Neutrophil (primary cell): Measurements from ENCODE around the gene SMAD6.

Source experiments
- H3K27ac ChIP-seq: fragments of 200-600 bp; sonication (generic); 2 replicates; pipeline ENCODE4 v1.5.1; 2016; ENCODE audit warnings: mild to moderate bottlenecking, moderate library complexity
- H3K27me3 ChIP-seq: fragments of 200-600 bp; sonication (generic); 2 replicates; pipeline ENCODE4 v1.6.0; 2016; ENCODE audit warnings: mild to moderate bottlenecking
- H3K36me3 ChIP-seq: fragments of 200-600 bp; sonication (generic); 2 replicates; pipeline ENCODE4 v1.5.1; 2017
- H3K4me1 ChIP-seq, 2 experiments: fragments of 200-600 bp in 1 of 2; sonication (generic) in 1 of 2; 1 replicate in 1 of 2; 2 replicates in 1 of 2; pipeline versions ENCODE4 v1.5.1 to v1.6.1; 2013 to 2016; ENCODE audit warnings: low read depth in 1 of 2, low read length in 1 of 2, mild to moderate bottlenecking in 1 of 2, moderate library complexity in 1 of 2; ENCODE audit not compliant: control insufficient read depth in 1 of 2, insufficient read depth in 1 of 2
- H3K4me3 ChIP-seq, 2 experiments: fragments of 200-600 bp in 1 of 2; sonication (generic) in 1 of 2; 1 replicate in 1 of 2; 2 replicates in 1 of 2; pipeline ENCODE4 v1.5.1; 2013 to 2016; ENCODE audit warnings: low read depth in 1 of 2, low read length in 1 of 2, mild to moderate bottlenecking in 1 of 2, moderate library complexity in 1 of 2
- H3K9me3 ChIP-seq: fragments of 200-600 bp; sonication (generic); 2 replicates; pipeline ENCODE4 v1.5.1; 2016
- TF ChIP-seq, protein P1 (sequence below): fragments of 200-600 bp; sonication (generic); IDR thresholded peaks from 2 replicates; pipeline ENCODE4 v1.5.1; 2016; ENCODE audit warnings: antibody characterized with exemption

SMAD6 gene

DNA sequence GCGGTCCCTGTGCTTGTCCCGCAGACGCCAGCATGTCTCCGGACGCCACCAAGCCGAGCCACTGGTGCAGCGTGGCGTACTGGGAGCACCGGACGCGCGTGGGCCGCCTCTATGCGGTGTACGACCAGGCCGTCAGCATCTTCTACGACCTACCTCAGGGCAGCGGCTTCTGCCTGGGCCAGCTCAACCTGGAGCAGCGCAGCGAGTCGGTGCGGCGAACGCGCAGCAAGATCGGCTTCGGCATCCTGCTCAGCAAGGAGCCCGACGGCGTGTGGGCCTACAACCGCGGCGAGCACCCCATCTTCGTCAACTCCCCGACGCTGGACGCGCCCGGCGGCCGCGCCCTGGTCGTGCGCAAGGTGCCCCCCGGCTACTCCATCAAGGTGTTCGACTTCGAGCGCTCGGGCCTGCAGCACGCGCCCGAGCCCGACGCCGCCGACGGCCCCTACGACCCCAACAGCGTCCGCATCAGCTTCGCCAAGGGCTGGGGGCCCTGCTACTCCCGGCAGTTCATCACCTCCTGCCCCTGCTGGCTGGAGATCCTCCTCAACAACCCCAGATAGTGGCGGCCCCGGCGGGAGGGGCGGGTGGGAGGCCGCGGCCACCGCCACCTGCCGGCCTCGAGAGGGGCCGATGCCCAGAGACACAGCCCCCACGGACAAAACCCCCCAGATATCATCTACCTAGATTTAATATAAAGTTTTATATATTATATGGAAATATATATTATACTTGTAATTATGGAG is 79.1 kb downstream of the SMAD6 start:
- no peaks in the 10 kb centered on the region for H3K27me3 ChIP-seq
- no peaks in the 10 kb centered on the region for H3K9me3 ChIP-seq
- no peaks in the 10 kb centered on the region for H3K4me1 ChIP-seq
- H3K4me3 ChIP-seq = no peak overlapping the region
- TF ChIP-seq, protein P1, sequence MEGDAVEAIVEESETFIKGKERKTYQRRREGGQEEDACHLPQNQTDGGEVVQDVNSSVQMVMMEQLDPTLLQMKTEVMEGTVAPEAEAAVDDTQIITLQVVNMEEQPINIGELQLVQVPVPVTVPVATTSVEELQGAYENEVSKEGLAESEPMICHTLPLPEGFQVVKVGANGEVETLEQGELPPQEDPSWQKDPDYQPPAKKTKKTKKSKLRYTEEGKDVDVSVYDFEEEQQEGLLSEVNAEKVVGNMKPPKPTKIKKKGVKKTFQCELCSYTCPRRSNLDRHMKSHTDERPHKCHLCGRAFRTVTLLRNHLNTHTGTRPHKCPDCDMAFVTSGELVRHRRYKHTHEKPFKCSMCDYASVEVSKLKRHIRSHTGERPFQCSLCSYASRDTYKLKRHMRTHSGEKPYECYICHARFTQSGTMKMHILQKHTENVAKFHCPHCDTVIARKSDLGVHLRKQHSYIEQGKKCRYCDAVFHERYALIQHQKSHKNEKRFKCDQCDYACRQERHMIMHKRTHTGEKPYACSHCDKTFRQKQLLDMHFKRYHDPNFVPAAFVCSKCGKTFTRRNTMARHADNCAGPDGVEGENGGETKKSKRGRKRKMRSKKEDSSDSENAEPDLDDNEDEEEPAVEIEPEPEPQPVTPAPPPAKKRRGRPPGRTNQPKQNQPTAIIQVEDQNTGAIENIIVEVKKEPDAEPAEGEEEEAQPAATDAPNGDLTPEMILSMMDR = no peak
- no peak overlapping the region for H3K27ac ChIP-seq
- H3K36me3 ChIP-seq = no peaks in the 10 kb centered on the region

DNA sequence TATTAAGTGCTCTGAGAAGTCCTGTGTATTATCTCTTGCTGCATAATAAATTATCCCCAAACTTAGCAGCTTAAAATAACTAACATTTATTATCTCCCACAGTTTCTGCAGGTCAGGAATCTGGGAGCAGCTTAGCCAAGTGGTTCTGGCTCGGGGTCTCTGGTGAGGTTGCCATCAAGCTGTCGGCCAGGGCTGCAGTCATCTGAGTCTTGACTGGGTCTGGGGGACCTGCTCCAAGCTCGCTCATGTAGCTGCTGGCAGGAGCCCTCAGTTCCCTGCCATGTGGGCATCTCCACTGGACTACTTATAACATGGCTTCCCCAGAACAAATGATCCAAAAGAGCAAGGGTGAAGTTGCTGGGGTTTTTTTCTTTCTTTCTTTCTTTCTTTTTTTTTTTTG is 80.7 kb downstream of the SMAD6 start:
- Histone ChIP-seq H3K27ac (no peak overlapping the region), H3K4me3 (no peak overlapping the region), H3K36me3 (no peaks in the 10 kb centered on the region), H3K4me1 (no peaks in the 10 kb centered on the region), H3K9me3 (no peaks in the 10 kb centered on the region), H3K27me3 (no peaks in the 10 kb centered on the region)
- TF ChIP-seq, protein P1 = no peak

DNA sequence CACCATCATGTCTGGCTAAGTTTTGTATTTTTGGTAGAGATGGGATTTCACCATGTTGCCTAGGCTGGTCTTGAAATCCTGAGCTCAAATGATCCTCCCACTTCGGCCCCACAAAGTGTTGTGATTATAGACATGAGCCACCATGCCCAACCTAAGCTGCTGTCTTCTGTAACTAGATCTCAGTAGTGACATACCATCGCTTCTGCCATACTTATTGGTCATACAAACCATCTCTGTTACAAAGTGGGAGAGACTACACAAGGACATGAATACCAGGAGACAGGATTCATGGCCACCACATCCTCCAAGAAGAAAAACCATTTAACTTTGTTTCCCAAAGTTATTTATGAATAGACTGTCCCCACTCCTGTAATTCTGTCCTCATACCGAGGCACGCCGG is 81.3 kb downstream of the SMAD6 start:
- Histone ChIP-seq H3K36me3 (no peaks in the 10 kb centered on the region), H3K9me3 (no peaks in the 10 kb centered on the region), H3K4me3 (no peak overlapping the region), H3K4me1 (no peaks in the 10 kb centered on the region), H3K27ac (no peak overlapping the region), H3K27me3 (no peaks in the 10 kb centered on the region)
- TF ChIP-seq, protein P1 = no peak

DNA sequence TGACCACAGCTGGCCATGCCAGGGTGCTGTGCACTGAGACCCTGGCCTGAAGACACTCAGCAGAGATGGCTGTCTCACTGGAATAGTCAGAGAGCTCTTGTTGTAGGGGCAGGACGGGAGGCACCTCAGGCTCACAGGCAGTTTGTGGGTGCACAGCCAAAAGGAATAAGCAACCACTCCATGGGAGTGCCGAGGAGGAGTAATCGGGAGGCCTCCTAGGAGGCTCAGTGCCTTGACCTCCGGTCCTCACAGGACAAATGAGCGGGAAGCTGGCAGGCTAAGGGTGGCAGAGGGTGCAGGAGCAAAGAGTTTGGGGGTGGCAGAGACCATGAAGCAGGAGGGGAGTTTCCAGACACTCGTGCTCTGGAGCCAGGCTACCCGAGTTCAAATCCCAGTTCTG is 81.7 kb downstream of the SMAD6 start:
- Histone ChIP-seq H3K27me3 (no peaks in the 10 kb centered on the region), H3K4me1 (no peaks in the 10 kb centered on the region), H3K36me3 (no peaks in the 10 kb centered on the region), H3K4me3 (no peak overlapping the region), H3K27ac (no peak overlapping the region), H3K9me3 (no peaks in the 10 kb centered on the region)
- TF ChIP-seq, protein P1 = no peak

DNA sequence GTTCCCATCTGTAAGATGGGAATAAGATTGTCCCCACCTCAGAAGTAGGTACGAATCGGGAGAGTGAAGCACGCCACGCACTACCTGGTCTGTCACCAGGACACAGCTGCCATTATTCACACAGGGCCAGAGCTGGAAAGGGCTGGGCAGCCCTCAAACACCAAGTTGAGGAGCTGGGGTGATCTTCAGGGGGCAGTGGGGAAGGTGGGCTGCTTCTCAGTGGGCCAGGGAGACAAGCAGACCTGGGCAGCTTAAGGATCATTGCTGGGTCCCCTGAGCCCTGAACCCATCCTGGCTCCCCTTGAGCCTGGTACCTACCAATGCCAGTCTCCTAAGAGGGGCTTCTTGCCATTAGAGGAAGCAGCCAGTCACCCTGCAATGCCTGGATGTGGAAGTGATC is 82.1 kb downstream of the SMAD6 start:
- TF ChIP-seq, protein P1 = no peak
- no peaks in the 10 kb centered on the region for H3K27me3 ChIP-seq
- no peaks in the 10 kb centered on the region for H3K9me3 ChIP-seq
- H3K36me3 ChIP-seq = no peaks in the 10 kb centered on the region
- no peaks in the 10 kb centered on the region for H3K4me1 ChIP-seq
- H3K4me3 ChIP-seq = no peak overlapping the region
- H3K27ac ChIP-seq = no peak overlapping the region
